D341Med (cell line): ENCODE measurements around the gene USP24.
A peak's percentile ranks its signal among the peaks of the same experiment; 100 is the strongest.

Source experiments
- DNase-seq: peaks from one replicate; pipeline ENCODE4 v3.0.0; 2012; ENCODE audit warnings: low spot score

Gene USP24

GRCh38 chr1:55156608-55157007, 58.6 kb downstream of the USP24 start:
- no peak for DNase-seq

DNA sequence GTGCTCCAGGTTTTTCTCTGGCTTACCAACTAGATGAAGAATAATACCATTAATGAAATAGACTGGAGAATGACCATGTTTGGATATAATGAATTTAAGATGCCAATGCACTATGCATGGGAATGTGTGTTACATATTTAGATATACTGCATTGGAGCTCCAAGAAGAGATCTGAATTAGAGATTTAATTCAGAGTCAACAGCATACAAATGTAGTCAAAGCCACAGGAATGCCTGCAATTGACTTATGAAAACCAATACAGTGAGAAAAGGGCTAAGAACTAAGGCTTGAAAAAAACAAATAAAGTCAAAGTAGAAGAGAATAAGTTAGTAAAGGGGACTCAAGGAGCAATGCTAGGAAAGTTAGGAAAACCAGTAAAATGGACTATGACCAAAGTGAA, 59.1 kb downstream of the USP24 start:
- no peak for DNase-seq

- DNase-seq: peak; percentile 48
These were observed 59.6 kb downstream of the USP24 start for GRCh38 chr1:55155522-55155921.

GRCh38 chr1:55154616-55155015, 60.5 kb downstream of the USP24 start:
- DNase-seq: no peak

DNA sequence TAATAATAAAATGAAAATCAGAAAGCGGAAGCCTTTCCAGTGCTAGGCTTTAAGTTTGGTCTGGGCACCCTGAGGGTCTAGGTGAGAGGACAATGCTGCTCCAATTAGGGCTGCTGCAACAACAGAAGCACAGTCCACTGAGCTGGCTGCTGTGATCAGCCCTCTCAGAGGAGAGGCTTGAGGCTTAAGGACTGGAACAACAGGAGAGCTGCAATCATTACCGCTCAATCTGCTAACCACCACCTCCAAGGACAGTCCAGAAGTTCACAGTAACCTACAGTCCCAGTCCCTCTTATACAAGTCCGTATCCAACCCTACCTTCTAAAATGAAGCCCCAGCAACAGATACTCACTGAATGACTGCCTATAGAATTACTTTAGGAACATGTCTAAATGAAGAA, 62.1 kb downstream of the USP24 start:
- no peak for DNase-seq

GRCh38 chr1:55150880-55151588, 64.1 kb downstream of the USP24 start:
- DNase-seq: no peak

- DNase-seq: no peak
These were observed 66.5 kb downstream of the USP24 start for GRCh38 chr1:55148676-55149075.

DNA sequence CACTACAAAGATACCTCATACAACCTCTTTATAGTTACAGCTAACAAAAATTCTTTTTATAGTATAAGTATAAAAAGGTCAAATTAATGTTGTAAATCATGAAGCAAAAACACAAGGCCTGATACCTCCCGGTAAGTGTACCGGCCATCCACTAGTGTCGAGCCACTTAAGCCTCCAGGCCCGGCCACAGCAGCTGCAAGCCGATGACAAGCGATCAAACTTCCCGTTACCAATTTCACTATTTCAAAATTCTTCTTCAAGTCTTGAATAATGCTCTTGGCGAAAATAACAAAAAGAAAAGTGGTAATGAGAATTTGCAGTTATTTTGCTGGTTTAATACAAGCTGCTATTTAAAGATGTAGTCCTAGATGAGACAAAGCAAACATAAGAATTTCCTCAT, 67.6 kb downstream of the USP24 start:
- DNase-seq: no peak

GRCh38 chr1:55146781-55147180, 68.4 kb downstream of the USP24 start:
- no peak for DNase-seq

- no peak for DNase-seq
These were observed 70.3 kb downstream of the USP24 start for GRCh38 chr1:55144886-55145285.

DNA sequence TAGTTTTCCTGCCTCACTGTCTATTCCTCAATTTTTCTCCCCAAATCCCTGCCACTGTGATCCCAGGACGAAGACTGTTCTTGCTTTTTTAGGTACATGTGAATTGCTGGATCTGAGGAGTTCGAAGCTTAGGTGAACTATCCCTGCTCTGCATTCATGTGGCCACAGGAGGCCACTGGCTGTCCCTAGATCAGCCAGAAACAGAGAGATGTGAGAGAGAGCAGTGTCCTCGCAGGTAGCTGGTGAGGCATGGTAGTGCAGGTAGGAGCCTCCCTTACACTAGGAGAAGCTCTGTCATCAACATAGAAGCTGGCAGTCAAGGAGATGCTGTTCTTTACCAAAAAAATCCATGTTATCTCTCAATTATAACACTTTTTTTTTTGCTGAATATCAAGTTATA, 71.5 kb downstream of the USP24 start:
- peak; percentile 36 for DNase-seq

GRCh38 chr1:55141295-55141893, 73.8 kb downstream of the USP24 start:
- no peak for DNase-seq

DNA sequence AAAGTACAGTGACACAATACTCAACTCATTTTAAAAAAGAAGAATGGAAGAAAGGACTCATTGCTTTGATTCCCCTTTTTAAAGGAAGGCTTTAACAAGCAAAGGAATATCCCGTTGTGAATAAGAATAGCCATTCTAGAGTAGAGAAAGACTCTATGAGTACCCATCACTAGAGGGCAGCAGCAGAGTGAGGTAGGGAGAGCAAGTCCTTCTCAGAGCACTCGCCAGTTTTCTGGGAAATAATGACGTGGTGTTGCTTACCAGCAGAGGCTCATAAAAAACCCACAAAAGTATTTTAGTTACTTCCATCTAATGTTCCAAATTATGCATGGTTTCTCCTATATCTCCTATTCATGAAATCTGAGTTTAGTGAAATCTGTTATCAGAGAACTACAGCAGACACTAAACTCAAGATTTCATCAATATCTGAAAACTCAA, 74.6 kb downstream of the USP24 start:
- DNase-seq: peak; percentile 67

DNA sequence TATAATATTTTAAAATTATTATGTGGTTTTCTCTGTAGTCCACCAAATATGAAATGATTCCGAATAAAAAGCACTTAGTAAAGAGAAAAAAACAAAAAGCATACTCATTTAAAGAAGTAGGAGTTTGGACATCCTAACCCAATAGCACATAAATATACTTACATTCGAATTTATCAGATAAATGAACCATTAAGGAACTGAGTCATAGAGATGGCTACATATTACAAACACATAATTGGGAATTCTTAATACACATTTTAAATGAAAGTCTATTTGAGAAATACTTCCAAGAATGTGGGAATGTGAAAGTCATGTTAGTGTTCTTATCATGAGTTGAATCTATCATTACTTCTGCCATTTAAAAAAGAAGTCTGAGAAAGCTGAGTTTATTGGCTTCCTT, 75.0 kb downstream of the USP24 start:
- DNase-seq: no peak

GRCh38 chr1:55138823-55139222, 76.3 kb downstream of the USP24 start:
- DNase-seq: no peak

- no peak for DNase-seq
These were observed 80.9 kb downstream of the USP24 start for GRCh38 chr1:55134152-55134808.

DNA sequence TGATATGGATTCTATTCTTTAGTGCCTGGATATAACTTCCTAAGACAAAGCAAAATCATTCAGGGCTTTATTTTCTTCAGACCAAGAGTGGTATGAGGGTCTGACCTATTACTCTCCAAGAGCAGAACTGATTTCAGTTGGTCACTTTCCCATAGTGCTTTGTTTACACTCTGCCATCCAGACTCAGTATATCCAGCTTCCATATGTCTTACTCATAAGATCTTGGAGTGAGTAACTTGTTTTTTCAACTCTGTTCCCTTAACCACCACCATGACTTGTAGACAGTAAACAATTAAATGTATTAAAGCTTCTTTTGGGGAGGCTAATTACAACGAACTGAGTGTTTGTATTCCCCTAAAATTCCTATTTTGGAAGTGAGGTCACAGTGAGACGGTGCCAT, 83.4 kb downstream of the USP24 start:
- no peak for DNase-seq

DNA sequence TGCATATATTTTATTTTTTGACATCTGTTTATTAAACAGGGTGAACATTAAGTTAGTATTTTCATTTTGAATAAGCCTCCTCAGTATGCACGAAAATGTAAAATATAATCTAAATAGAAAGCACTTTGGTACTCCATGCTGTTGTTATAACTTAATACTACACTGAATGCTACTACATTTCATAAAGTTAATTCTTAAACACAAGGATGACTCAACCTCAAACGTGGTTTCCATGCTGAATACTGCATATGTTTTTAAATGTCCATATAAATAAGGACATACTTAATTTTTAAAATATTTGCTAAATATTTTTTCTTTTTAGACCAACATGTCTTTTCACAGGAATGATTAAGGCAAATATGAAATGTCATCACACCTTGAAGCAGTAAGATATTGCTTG, 83.9 kb downstream of the USP24 start:
- DNase-seq: no peak

DNA sequence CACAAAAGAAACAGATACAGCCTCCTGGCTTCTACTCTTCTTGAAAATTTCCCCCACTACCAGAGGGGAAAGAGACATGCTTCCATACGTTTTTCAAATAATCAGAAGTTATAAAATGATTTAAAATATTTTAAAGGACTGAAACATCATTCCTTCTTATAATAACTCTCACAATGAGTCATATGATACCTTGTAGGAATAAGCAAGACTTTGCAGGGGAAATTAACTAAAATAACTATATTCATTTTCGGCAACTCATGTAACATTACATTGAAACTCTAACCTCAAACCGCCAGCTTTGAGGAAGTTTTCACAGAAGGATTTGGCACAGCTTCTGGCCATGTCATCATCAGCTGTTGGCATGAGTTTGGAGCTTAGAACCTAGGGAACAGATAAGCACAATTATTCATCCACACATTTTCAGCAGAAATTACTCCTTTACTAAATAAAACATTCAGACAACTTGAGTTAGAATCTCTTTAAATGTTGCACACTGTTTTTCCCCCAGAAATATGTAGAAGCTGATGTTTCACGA, 85.9 kb downstream of the USP24 start:
- no peak for DNase-seq

GRCh38 chr1:55128418-55128995, 86.7 kb downstream of the USP24 start:
- no peak for DNase-seq

DNA sequence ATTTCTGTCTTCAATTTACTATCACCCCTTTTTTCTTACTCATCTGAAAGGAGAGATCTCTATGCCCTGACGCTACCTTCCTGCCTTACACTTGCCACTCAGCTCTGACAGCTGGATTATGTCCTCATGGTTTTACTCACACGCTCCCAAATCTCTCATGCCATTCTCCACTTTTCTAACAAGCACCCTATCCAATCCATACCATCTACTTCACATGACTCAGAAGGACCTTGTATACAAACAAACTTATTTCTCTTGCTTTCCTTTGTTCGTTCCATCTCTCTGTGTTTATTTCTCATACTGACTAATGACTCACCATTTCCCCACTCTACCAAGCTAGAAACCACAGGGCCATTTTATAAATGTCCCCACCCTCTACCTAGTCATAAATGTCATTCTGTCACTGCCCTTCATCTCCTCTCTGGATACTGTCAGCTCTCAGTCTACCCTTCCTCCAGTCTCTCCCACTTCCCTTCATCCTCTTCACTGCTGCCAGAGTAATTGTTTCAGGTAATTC, 87.3 kb downstream of the USP24 start:
- no peak for DNase-seq

DNA sequence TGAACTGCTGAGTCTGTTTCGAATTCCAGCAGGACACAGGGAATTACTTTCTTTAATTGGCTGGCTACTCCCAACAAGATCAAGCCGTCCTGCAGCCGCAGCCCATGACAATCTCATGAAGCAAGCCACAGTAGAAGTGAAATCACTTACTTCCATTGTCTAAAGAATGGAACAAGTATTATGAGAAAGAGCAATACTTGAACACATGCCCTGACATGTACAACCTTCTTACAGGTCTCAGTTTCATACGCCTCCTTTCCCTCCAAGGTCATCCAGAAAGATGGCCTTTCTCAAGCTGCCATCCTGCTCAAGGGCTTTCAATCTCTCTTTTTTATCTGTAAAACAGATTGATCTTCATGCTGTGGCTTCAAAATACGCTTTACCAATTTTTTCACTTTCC, 90.7 kb downstream of the USP24 start:
- no peak for DNase-seq

- DNase-seq: no peak
These were observed 94.6 kb downstream of the USP24 start for GRCh38 chr1:55120538-55120937.
